ENCODE measurements around the gene PHACTR3. TPM values are rescaled to one million over a fixed set of nuclear protein-coding genes. Genes with fewer than 3 reads are reported as not detected.

PHACTR3 gene
- total RNA-seq, 4 donors from 2014 or later, result 5.4 to 15.9 (median 10.0) TPM

DNA sequence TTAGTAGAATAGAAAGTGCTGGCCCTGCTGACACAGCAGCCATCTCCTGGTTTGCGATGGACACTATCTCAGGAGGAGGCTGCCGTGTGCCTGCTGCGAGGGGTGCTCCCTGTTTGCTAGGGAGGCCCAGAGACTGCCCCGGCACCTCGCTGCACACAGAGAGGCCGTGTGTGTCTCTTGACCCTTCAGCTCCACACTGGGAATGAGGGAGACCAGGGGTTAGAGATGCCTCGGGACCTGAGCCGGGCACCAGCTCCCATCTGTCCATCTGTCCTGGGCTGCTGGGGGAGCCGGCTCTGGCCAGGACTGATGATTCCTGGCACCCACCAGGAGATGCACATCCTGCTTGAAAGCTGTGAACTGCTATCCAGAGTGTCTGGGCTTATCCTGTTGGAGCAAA, 18.2 kb downstream of the PHACTR3 start:
- WGBS, 2 donors, result 66 to 79% methylated on average over 5 to 9 of the region's 9 CpGs
- H3K4me1 ChIP-seq, result no peaks in the 10 kb centered on the region
- no peak for DNase-seq (ENCODE audit: low spot score in 2 of 2)

DNA sequence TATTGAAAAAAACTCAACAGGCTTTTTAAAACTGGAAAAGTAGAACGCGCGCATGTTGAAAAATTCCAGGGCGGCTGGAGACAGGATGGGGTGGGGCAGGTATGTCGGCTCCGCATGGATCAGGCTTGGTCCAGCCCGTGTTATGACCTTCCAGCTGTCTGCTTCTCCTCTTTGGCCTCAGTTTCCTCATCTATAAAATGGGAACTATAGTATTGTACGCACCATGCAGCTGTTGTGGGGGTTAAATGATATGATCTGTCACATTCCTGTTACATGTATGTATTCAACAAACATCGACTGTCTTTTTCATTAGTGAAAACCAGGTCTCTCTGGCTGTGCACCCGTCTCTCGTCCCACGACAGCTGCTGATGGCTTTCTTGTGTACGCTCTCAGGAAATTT, 18.8 kb downstream of the PHACTR3 start:
- 81 to 84% methylated on average over 13 of the region's 13 CpGs for whole genome bisulfite sequencing, 2 donors
- no peak overlapping the region for H3K4me3 ChIP-seq
- no peak overlapping the region for H3K27ac ChIP-seq
- H3K9me3 ChIP-seq, result peaks cover 0 to 3% (median 0%) of the 10 kb centered on the region in 4 donors
- TF ChIP-seq, protein P1, sequence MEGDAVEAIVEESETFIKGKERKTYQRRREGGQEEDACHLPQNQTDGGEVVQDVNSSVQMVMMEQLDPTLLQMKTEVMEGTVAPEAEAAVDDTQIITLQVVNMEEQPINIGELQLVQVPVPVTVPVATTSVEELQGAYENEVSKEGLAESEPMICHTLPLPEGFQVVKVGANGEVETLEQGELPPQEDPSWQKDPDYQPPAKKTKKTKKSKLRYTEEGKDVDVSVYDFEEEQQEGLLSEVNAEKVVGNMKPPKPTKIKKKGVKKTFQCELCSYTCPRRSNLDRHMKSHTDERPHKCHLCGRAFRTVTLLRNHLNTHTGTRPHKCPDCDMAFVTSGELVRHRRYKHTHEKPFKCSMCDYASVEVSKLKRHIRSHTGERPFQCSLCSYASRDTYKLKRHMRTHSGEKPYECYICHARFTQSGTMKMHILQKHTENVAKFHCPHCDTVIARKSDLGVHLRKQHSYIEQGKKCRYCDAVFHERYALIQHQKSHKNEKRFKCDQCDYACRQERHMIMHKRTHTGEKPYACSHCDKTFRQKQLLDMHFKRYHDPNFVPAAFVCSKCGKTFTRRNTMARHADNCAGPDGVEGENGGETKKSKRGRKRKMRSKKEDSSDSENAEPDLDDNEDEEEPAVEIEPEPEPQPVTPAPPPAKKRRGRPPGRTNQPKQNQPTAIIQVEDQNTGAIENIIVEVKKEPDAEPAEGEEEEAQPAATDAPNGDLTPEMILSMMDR (IDR thresholded peaks at IDR 0.05), result no peak
- no peak for TF ChIP-seq EP300 (IDR thresholded peaks at IDR 0.05)
- no peak for TF ChIP-seq POLR2A (IDR thresholded peaks at IDR 0.05)
- H3K27me3 ChIP-seq, result no peaks in the 10 kb centered on the region
- H3K36me3 ChIP-seq, result no peaks in the 10 kb centered on the region
- no peak for DNase-seq (ENCODE audit: low spot score in 2 of 2)
- H3K4me1 ChIP-seq, result no peaks in the 10 kb centered on the region

More for the DNA sequence above, 18.2 kb downstream of the PHACTR3 start:
- Histone ChIP-seq H3K9me3 (peaks cover 0 to 3% (median 0%) of the 10 kb centered on the region in 4 donors), H3K36me3 (no peaks in the 10 kb centered on the region), H3K27me3 (no peaks in the 10 kb centered on the region), H3K27ac (no peak overlapping the region), H3K4me3 (no peak overlapping the region)
- TF ChIP-seq, protein P1 (IDR thresholded peaks at IDR 0.05), result no peak
- no peak for TF ChIP-seq POLR2A (IDR thresholded peaks at IDR 0.05)
- no peak for TF ChIP-seq EP300 (IDR thresholded peaks at IDR 0.05)

DNA sequence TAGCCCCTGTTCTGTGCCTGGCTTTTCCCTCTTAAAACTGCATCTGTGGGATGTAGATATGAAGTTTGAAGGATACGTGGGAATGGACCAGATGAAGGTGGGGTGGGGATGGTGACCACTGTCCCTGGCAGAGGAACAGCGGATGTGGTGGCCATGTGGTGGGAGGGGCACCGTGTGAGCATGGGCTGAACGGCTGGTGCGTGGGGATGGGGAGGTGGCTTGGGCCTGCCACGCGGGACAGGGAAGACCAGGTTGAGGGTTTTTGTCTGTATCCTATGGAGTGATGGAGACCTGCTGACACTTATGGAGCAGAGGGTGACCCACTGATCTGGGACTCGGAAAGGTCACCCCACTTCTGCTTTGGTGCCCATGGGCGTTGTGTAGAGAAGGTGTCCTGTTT, 19.2 kb downstream of the PHACTR3 start:
- Histone ChIP-seq H3K4me3 (no peak overlapping the region), H3K36me3 (no peaks in the 10 kb centered on the region), H3K27me3 (no peaks in the 10 kb centered on the region), H3K27ac (no peak overlapping the region), H3K9me3 (peaks cover 0 to 3% (median 0%) of the 10 kb centered on the region in 4 donors), H3K4me1 (no peaks in the 10 kb centered on the region)
- DNase-seq (ENCODE audit: low spot score in 2 of 2), result no peak
- 87 to 88% methylated on average over 9 of the region's 9 CpGs for WGBS, 2 donors
- TF ChIP-seq, protein P1 (IDR thresholded peaks at IDR 0.05), result no peak
- TF ChIP-seq EP300 (IDR thresholded peaks at IDR 0.05) (no peak), POLR2A (IDR thresholded peaks at IDR 0.05) (no peak)

DNA sequence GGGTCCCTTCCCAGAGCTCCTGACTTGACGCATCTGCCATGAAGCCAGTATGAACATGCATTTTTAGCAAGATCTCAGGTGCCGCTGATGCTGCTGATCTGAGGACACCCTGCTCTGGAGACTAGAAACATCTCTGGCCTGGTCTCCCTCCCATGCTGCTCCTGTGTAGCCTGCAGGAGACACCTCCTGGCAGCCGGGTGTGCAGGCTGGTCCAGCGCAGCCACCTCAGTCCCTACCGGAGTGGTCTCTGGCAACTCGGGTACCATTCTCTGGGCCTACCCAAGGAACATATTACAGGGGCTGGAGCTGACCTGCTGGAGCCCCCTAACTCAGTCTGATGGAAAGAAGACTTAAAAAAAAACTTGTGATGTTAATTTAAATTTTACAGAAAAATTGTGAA, 20.1 kb downstream of the PHACTR3 start:
- H3K27ac ChIP-seq, result no peak overlapping the region
- TF ChIP-seq, protein P1 (IDR thresholded peaks at IDR 0.05), result no peak
- TF ChIP-seq POLR2A (IDR thresholded peaks at IDR 0.05) (no peak), EP300 (IDR thresholded peaks at IDR 0.05) (no peak)
- no peaks in the 10 kb centered on the region for H3K36me3 ChIP-seq
- H3K4me3 ChIP-seq, result no peak overlapping the region
- H3K4me1 ChIP-seq, result no peaks in the 10 kb centered on the region
- peaks cover 0 to 3% (median 0%) of the 10 kb centered on the region in 4 donors for H3K9me3 ChIP-seq
- 90 to 94% methylated on average over 6 of the region's 6 CpGs for WGBS, 2 donors
- H3K27me3 ChIP-seq, result no peaks in the 10 kb centered on the region
- DNase-seq (ENCODE audit: low spot score in 2 of 2), result no peak

DNA sequence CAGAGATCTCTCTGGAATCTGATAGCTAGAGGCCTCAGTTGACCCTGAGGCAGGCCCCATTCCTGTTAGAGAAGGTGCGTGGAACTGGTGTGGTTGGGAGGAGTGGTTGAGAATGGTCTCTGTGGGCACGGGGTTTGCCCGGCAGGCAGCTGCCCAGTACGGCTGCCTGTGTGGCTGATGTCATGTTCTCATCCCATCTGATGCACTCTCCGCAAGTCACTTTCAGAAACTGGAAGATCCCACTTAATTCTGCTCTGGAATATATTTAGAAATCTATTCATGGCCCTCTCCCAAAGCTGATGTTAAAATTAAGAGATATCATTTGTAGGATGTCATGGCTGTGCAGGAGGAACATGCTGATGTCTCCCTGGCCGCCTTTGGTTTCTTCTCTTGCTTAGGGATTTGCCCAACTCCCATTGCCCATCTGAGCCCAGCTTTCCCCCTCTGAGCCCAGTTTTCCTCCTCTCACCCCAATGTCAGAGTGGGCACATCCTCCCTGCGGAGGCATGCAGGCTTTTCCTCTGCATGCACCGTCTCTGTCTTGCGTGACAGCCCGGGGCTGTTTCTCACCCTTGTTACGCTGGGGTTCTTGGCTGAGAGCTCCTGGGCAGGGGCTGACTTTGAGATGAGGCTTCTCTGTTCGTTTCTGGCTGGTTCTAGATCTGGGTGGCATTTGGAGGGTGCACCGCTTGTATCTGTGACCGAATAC, 21.0 kb downstream of the PHACTR3 start:
- Histone ChIP-seq H3K27me3 (no peaks in the 10 kb centered on the region), H3K9me3 (peaks cover 0 to 3% (median 0%) of the 10 kb centered on the region in 4 donors), H3K4me3 (no peak overlapping the region), H3K4me1 (no peaks in the 10 kb centered on the region), H3K27ac (no peak overlapping the region), H3K36me3 (no peaks in the 10 kb centered on the region)
- DNase-seq (ENCODE audit: low spot score in 2 of 2), result no peak
- 84 to 85% methylated on average over 14 of the region's 14 CpGs for WGBS, 2 donors
- TF ChIP-seq POLR2A (IDR thresholded peaks at IDR 0.05) (no peak), EP300 (IDR thresholded peaks at IDR 0.05) (no peak)
- TF ChIP-seq, protein P1 (IDR thresholded peaks at IDR 0.05), result no peak

Data from tibial nerve (tissue), 4 donors.